GM12878 (cell line): ENCODE measurements around the gene PRKCE. TPM values are rescaled to one million over a fixed set of nuclear protein-coding genes. Genes with fewer than 3 reads are reported as not detected.

Experiments
- ATAC-seq: fragments of 200-7000 bp; cut with Tn5 transposase; 3 replicates; pipeline ENCODE4 v1.9.1; 2020; ENCODE audit warnings: mild to moderate bottlenecking, moderate library complexity
- BruUV-seq: library from RNA; stranded (reverse); fragments of 400-500 nt; replicated peaks from 2 replicates; lab custom pipeline; 2021; lab: Mats Ljungman, UMichigan
- CTCF ChIA-PET: fragments of 300-600 bp; sonication (Branson Sonifier 250); formaldehyde crosslinking; extraction: SDS; loops from one replicate; lab custom pipeline; 2021; ENCODE audit warnings: inconsistent platforms; lab: Yijun Ruan, JAX
- POLR2A ChIA-PET: fragments of 350-600 bp; formaldehyde crosslinking; extraction: SDS; loops from one replicate; lab custom pipeline; 2021; ENCODE audit warnings: inconsistent platforms; lab: Charles Lee
- RAD21 ChIA-PET: fragments of 300-600 bp; sonication (Branson Sonifier 250); formaldehyde crosslinking; loops from one replicate; lab custom pipeline; 2023; ENCODE audit warnings: antibody characterized with exemption; ENCODE audit not compliant: unreplicated experiment; lab: Charles Lee
- SMC1A ChIA-PET: fragments of 300-600 bp; sonication (Branson Sonifier 250); formaldehyde crosslinking; loops from one replicate; lab custom pipeline; 2023; ENCODE audit not compliant: unreplicated experiment, uncharacterized antibody; lab: Charles Lee
- DNase-seq: peaks from one replicate; pipeline ENCODE4 v3.0.0-alpha.2; 2011; ENCODE audit warnings: low read depth, low spot score
- FAIRE-seq: peaks from 3 replicates; lab custom pipeline; 2011; peaks lifted over from hg19 to GRCh38; lab: Jason Lieb, UNC
- H2AFZ ChIP-seq: 2 replicates; pipeline ENCODE4 v1.6.0; 2011; ENCODE audit warnings: low read depth, low read length, control low read depth; ENCODE audit not compliant: control insufficient read depth
- H3K27ac ChIP-seq: 2 replicates; pipeline ENCODE4 v1.5.1; 2011; ENCODE audit warnings: control low read depth; ENCODE audit not compliant: control insufficient read depth, insufficient read depth
- H3K27me3 ChIP-seq, 2 experiments: replicated peaks in 1 of 2; 2 replicates each; pipeline versions ENCODE4 v1.6.0 to v1.6.1; 2011; ENCODE audit warnings: low read length in 1 of 2; ENCODE audit not compliant: control insufficient read depth in 2 of 2, insufficient read depth in 2 of 2
- H3K36me3 ChIP-seq, 2 experiments: 2 replicates each; pipeline ENCODE4 v1.5.1; 2011; ENCODE audit warnings: low read length in 1 of 2; ENCODE audit not compliant: control insufficient read depth in 2 of 2, insufficient read depth in 2 of 2
- H3K4me1 ChIP-seq: 2 replicates; pipeline ENCODE4 v1.6.1; 2011; ENCODE audit warnings: mild to moderate bottlenecking, low read length, moderate library complexity, mixed read lengths; ENCODE audit not compliant: control insufficient read depth, insufficient read depth
- H3K4me2 ChIP-seq: 2 replicates; pipeline ENCODE4 v1.6.0; 2011; ENCODE audit warnings: control low read depth; ENCODE audit not compliant: control insufficient read depth, insufficient read depth
- H3K4me3 ChIP-seq: fragments of 200-600 bp; sonication (generic); 2 replicates; pipeline ENCODE4 v1.5.1; 2016
- H3K79me2 ChIP-seq: 2 replicates; pipeline ENCODE4 v1.6.0; 2011; ENCODE audit warnings: low read length; ENCODE audit not compliant: control insufficient read depth, insufficient read depth
- H3K9ac ChIP-seq: 2 replicates; pipeline ENCODE4 v1.8.0; 2011; ENCODE audit warnings: low read length, control low read depth, mixed read lengths; ENCODE audit not compliant: control insufficient read depth, insufficient read depth
- H3K9me3 ChIP-seq: replicated peaks from 3 replicates; pipeline ENCODE4 v1.5.1; 2011; ENCODE audit warnings: mild to moderate bottlenecking, low read length; ENCODE audit not compliant: control insufficient read depth, insufficient read depth
- H4K20me1 ChIP-seq: 2 replicates; pipeline ENCODE4 v1.6.0; 2011; ENCODE audit not compliant: control insufficient read depth, insufficient read depth
- ATF7 ChIP-seq: fragments of 450-650 bp; IDR thresholded peaks from 2 replicates; pipeline ENCODE4 v1.6.1; 2016; ENCODE audit warnings: low read depth, mild to moderate bottlenecking
- CEBPB ChIP-seq, 2 experiments: fragments of 150-350 bp in 1 of 2; IDR thresholded peaks; 2 replicates each; pipeline ENCODE4 v1.6.1; 2012 to 2014; ENCODE audit warnings: low read depth in 2 of 2, low read length in 2 of 2, borderline replicate concordance in 1 of 2, inconsistent platforms in 1 of 2
- CTCF ChIP-seq, 3 experiments: IDR thresholded peaks in 2 of 3; conservative IDR thresholded peaks in 1 of 3; 2 replicates each; pipeline ENCODE4 v1.5.1; 2011; ENCODE audit warnings: low read depth in 3 of 3, low read length in 3 of 3, mild to moderate bottlenecking in 3 of 3, control low read depth in 2 of 3, moderate library complexity in 2 of 3, inconsistent platforms in 1 of 3, mixed read lengths in 1 of 3; ENCODE audit not compliant: control insufficient read depth in 2 of 3, insufficient read depth in 1 of 3; ENCODE audit errors: extremely low read depth in 1 of 3
- E4F1 ChIP-seq: fragments of 450-650 bp; IDR thresholded peaks from 2 replicates; pipeline ENCODE4 v1.6.1; 2018; ENCODE audit warnings: borderline replicate concordance, mild to moderate bottlenecking; ENCODE audit not compliant: partially characterized antibody
- EGR1 ChIP-seq, 2 experiments: IDR thresholded peaks; 1 replicate in 1 of 2; 2 replicates in 1 of 2; pipeline ENCODE4 v1.6.1; 2011 to 2012; ENCODE audit warnings: low read depth in 2 of 2, low read length in 2 of 2, borderline replicate concordance in 1 of 2, mild to moderate bottlenecking in 1 of 2, moderate library complexity in 1 of 2
- JUNB ChIP-seq: IDR thresholded peaks from 2 replicates; pipeline ENCODE4 v1.6.1; 2016; ENCODE audit warnings: antibody characterized with exemption, mild to moderate bottlenecking
- MEF2A ChIP-seq: IDR thresholded peaks from 2 replicates; pipeline ENCODE4 v1.6.1; 2011; ENCODE audit warnings: low read depth, mild to moderate bottlenecking, low read length, moderate library complexity; ENCODE audit not compliant: insufficient read depth
- MYB ChIP-seq: fragments of 150-350 bp; IDR thresholded peaks from 2 replicates; pipeline ENCODE4 v1.6.1; 2014; ENCODE audit warnings: mild to moderate bottlenecking, low read depth, low read length, borderline replicate concordance
- NFIC ChIP-seq: IDR thresholded peaks from 2 replicates; pipeline ENCODE4 v1.6.1; 2012; ENCODE audit warnings: low read depth, mild to moderate bottlenecking, inconsistent platforms, low read length, moderate library complexity
- POU2F2 ChIP-seq: IDR thresholded peaks from 3 replicates; pipeline ENCODE4 v1.6.1; 2011; ENCODE audit warnings: low read depth, mild to moderate bottlenecking, low read length, borderline replicate concordance
- SP1 ChIP-seq: IDR thresholded peaks from one replicate; pipeline ENCODE4 v1.6.1; 2011; ENCODE audit warnings: low read depth, low read length
- TAF1 ChIP-seq: IDR thresholded peaks from 2 replicates; pipeline ENCODE4 v1.6.1; 2011; ENCODE audit warnings: mild to moderate bottlenecking, low read depth, low read length, borderline replicate concordance
- TCF3 ChIP-seq: IDR thresholded peaks from 2 replicates; pipeline ENCODE4 v1.6.1; 2012; ENCODE audit warnings: low read depth, mild to moderate bottlenecking, low read length, borderline replicate concordance; ENCODE audit not compliant: insufficient read depth
- WGBS: methylation state at CpG from one replicate; pipeline ENCODE4 v1.1.6; 2016; ENCODE audit warnings: low lambda C conversion rate; ENCODE audit not compliant: insufficient replicate concordance, insufficient coverage; ENCODE audit errors: missing lambda C conversion rate; 5-methylcytosine and 5-hydroxymethylcytosine counted together
- in situ Hi-C: fragments of 300-500 bp; cut with MboI; formaldehyde crosslinking; loops from 9 replicates; pipeline ENCODE4 v1.14.3; 2018; ENCODE audit warnings: mixed read lengths
- intact Hi-C: fragments of 100-400 bp; cut with micrococcal nuclease; formaldehyde crosslinking; loops from one replicate; pipeline ENCODE4 v1.14.2; 2022; ENCODE audit not compliant: unreplicated experiment
- polyA plus RNA-seq, 11 experiments: library from polyadenylated mRNA; depleted of rRNA in 4 of 11; unstranded in 6 of 11; stranded (reverse) in 5 of 11; fragments of >200 nt; fragmentation: Nextera tagmentation in 4 of 11; fragmentation: Illumina TruSeq in 1 of 11; extraction: Ambion mirVana in 4 of 11; extraction: Trizol in 1 of 11; gene quantifications; 1 replicate in 1 of 11; 2 replicates in 10 of 11; pipeline versions ENCODE4 v1.2.1 to v1.2.3, GENCODE V29; 2011 to 2016; ENCODE audit warnings: inconsistent platforms in 2 of 11, missing spikeins in 2 of 11, low read depth in 1 of 11
- total RNA-seq, 4 experiments: library from RNA; depleted of rRNA in 3 of 4; stranded (reverse); fragments of >200 nt in 3 of 4; fragmentation: Illumina TruSeq in 1 of 4; extraction: Trizol in 1 of 4; gene quantifications; 2 replicates each; pipeline versions ENCODE4 v1.2.1 to v1.2.3, GENCODE V29; 2013 to 2021
- TF ChIP-seq, protein P1 (sequence below): IDR thresholded peaks from 2 replicates; pipeline ENCODE4 v1.6.1; 2011; ENCODE audit warnings: borderline replicate concordance, low read depth, mild to moderate bottlenecking, moderate library complexity, mixed read lengths, low read length; ENCODE audit not compliant: insufficient read depth; ENCODE audit errors: extremely low read length
- TF ChIP-seq, protein P2 (sequence below): IDR thresholded peaks from 2 replicates; pipeline ENCODE4 v1.6.1; 2011; ENCODE audit warnings: low read depth, low read length, improper control_type of control experiment, borderline replicate concordance
- TF ChIP-seq, protein P3 (sequence below): IDR thresholded peaks from 2 replicates; pipeline ENCODE4 v1.6.1; 2012; ENCODE audit warnings: low read depth, low read length, improper control_type of control experiment

The PRKCE gene
- total and polyA plus RNA-seq, 10 of the 15 experiments (the other 5 are each of a cell fraction or from before 2014, with no cell fraction given), result 2.6 to 28.2 (median 11.3) TPM

DNA sequence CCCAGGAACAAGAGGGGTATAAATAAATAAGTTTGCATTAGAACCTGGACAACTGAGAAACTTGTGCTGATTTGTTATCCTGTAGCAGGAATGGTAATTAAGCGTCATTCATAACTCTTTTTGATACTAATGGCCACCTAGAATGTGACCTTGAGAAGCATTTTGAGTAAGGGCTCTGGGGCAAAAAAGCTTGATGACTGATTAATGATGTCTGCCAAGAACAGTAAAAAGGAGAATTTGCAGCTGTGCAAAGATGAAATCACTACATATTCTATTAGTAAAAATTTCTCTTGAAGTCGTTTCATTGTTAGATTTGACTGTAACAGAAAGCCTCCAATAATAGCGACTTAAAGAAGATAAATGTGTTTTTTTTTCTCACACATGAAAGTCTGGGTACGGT is 157.7 kb downstream of the PRKCE start:
- Histone ChIP-seq H3K9ac (no peak overlapping the region), H2AFZ (no peak overlapping the region), H3K4me3 (no peak overlapping the region), H3K27ac (no peak overlapping the region), H3K4me1 (no peaks in the 10 kb centered on the region), H3K9me3 (no peaks in the 10 kb centered on the region), H3K27me3 (no peaks in the 10 kb centered on the region), H3K79me2 (no peaks in the 10 kb centered on the region; the same call in 1 of the 2 replicates), H3K36me3 (no peaks in the 10 kb centered on the region), H4K20me1 (peaks cover 3% of the 10 kb centered on the region; the same call in 1 of the 2 replicates), H3K4me2 (no peak overlapping the region)
- CTCF ChIA-PET, result no interaction called here
- 8% methylated on average over 4 of the region's 4 CpGs for WGBS
- FAIRE-seq (no peak), ATAC-seq (no peak), DNase-seq (no peak)
- POLR2A ChIA-PET, result no interaction called here
- BruUV-seq, result no TSS peak
- in situ Hi-C loops, result no loop called here
- intact Hi-C loops, result no loop called here
- SMC1A ChIA-PET, result interaction anchor here (1.2 to 1.3 kb wide), 2 partner anchors 14 to 17 kb away, joined by 3 to 4 read pairs; no protein-coding TSS in a partner anchor
- RAD21 ChIA-PET, result interaction anchor here (1.0 kb wide), 1 partner anchor 11 kb away, joined by 3 read pairs; no protein-coding TSS in a partner anchor
- TF ChIP-seq NFIC, result peak; percentile 22; the same call in 1 of the 2 replicates
- no peak for TF ChIP-seq MYB
- no peak for TF ChIP-seq EGR1 (IDR thresholded peaks at IDR 0.05; ENCODE audit: borderline replicate concordance in 1 of 2, low read depth in 2 of 2, low read length in 2 of 2)
- TF ChIP-seq, protein P1, sequence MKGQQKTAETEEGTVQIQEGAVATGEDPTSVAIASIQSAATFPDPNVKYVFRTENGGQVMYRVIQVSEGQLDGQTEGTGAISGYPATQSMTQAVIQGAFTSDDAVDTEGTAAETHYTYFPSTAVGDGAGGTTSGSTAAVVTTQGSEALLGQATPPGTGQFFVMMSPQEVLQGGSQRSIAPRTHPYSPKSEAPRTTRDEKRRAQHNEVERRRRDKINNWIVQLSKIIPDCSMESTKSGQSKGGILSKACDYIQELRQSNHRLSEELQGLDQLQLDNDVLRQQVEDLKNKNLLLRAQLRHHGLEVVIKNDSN, result no peak
- TF ChIP-seq TAF1, result no peak
- no peak for TF ChIP-seq CEBPB (IDR thresholded peaks at IDR 0.05; ENCODE audit: borderline replicate concordance in 1 of 2, low read depth in 2 of 2, low read length in 2 of 2)
- no peak for TF ChIP-seq ATF7
- TF ChIP-seq CTCF (IDR thresholded peaks at IDR 0.05 in 2 of 3, conservative IDR thresholded peaks at IDR 0.05 in 1 of 3; ENCODE audit: control insufficient read depth in 2 of 3, extremely low read depth in 1 of 3, insufficient read depth in 1 of 3, low read depth in 3 of 3, low read length in 3 of 3), result no peak
- TF ChIP-seq JUNB, result peak; percentile 74
- no peak for TF ChIP-seq MEF2A
- TF ChIP-seq SP1, result no peak
- TF ChIP-seq, protein P2, sequence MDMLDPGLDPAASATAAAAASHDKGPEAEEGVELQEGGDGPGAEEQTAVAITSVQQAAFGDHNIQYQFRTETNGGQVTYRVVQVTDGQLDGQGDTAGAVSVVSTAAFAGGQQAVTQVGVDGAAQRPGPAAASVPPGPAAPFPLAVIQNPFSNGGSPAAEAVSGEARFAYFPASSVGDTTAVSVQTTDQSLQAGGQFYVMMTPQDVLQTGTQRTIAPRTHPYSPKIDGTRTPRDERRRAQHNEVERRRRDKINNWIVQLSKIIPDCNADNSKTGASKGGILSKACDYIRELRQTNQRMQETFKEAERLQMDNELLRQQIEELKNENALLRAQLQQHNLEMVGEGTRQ, result no peak
- TF ChIP-seq, protein P3, sequence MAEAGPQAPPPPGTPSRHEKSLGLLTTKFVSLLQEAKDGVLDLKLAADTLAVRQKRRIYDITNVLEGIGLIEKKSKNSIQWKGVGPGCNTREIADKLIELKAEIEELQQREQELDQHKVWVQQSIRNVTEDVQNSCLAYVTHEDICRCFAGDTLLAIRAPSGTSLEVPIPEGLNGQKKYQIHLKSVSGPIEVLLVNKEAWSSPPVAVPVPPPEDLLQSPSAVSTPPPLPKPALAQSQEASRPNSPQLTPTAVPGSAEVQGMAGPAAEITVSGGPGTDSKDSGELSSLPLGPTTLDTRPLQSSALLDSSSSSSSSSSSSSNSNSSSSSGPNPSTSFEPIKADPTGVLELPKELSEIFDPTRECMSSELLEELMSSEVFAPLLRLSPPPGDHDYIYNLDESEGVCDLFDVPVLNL, result no peak
- TF ChIP-seq TCF3, result no peak
- TF ChIP-seq E4F1, result no peak
- no peak for TF ChIP-seq POU2F2
